K562 treated with DMSO at 1 percent for 48 hours (cell line): Measurements from ENCODE around the gene LRRN4CL. TPM values are rescaled to one million over a fixed set of nuclear protein-coding genes. Genes with fewer than 3 reads are reported as not detected.

Experiments
- total RNA-seq: library from RNA; unstranded; fragments of 300-600 nt; gene quantifications from 2 replicates; pipeline ENCODE4 v1.2.3, GENCODE V29; 2022; ENCODE audit warnings: low replicate concordance; ENCODE audit errors: extremely low read depth

LRRN4CL gene
- not detected in 2 replicates for total RNA-seq

DNA sequence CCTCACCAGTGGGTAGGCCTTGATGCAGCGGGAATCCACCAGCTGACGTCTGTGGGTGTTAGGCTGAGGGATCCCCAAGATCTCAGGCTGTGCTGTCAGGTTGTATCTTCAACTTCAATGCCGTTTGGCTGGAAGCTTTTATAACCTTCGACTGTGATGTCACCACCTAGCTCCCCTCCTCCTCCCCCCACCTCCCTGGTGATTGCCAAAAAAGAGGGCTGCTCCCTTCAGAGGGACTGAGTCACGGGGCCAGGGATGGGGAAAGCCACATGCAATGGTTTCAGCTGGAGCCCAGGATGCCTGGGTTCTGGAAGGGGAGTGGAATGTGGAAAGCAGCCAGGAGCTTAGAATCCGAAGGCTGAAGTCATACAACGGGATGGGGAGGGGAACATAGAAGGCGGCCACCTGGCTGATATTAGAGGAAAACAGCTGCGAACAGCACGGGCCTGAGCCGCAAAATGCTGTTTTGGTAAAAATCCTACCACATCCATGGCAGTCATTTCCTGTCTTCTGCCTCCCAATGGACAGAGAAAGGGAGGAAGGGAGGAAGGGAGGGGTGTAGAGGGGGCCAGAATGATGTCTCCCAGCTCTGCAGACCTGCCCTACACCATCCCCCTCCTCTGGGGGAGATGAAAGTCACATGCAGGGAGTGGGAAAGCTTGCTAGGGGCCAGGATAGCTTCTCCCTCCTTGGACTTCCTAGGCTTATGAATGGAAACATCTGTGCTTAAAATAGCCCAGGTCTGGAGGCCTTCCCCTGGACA, at the start of gene LRRN4CL:
TSS of gene LRRN4CL (minus strand) at position 110 of the 763 bp plus-strand sequence. CDS start 1,022 bp downstream, outside the sequence.

DNA sequence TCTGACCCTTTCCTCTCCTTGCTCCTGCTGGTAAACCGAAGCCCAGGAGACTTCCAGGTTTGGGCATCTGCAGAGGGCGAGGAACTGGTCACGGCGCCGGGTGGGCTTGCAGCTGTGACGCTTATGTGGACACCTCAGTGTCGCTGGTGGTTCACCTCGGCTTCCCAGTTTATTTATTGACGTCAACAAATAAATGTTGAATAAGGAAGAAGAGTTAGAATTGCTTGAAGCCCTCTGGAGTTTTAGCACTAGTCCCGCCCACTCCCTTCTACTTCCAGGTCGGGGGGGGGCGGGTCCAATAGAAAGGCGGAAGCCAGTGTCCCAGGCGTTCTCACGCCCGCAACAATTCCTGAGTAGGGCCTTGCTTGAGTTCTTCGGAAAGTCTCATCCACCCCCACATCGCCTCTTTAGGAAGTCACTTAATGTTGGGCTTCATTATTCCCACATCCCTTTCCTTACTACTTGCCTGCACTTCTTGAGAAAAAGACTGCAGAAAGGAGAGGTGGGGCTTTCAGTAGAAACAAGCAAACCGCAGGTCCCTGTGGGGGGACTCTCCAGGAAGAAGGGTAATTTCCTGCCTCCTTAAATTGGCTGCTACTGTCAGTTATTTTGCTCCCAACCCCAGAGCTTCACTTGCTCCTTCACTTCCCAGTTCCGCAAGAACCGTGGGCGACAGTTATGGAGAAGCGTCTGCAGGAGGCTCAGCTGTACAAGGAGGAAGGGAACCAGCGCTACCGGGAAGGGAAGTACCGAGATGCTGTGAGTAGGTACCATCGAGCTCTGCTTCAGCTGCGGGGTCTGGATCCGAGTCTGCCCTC, 39.0 kb upstream of the LRRN4CL start, which contains the start of gene TTC9C:
TSS of gene TTC9C (plus strand) at position 316 of the 818 bp plus-strand sequence. CDS start at position 679, 363 bp downstream.

GRCh38 chr11:62727165-62727871, 38.0 kb upstream of the LRRN4CL start, which contains the start of gene HNRNPUL2:
TSS of gene HNRNPUL2 (minus strand) at chr11:62727457. CDS start at chr11:62727156, 301 bp downstream.

GRCh38 chr11:62707277-62707861, 18.0 kb upstream of the LRRN4CL start, which contains the start of the genes BSCL2 and GNG3:
TSS of gene BSCL2 (minus strand) at chr11:62707424. CDS start at chr11:62707195, 229 bp downstream.
TSS of gene GNG3 (plus strand) at chr11:62707676. CDS start at chr11:62708296, 620 bp downstream.

DNA sequence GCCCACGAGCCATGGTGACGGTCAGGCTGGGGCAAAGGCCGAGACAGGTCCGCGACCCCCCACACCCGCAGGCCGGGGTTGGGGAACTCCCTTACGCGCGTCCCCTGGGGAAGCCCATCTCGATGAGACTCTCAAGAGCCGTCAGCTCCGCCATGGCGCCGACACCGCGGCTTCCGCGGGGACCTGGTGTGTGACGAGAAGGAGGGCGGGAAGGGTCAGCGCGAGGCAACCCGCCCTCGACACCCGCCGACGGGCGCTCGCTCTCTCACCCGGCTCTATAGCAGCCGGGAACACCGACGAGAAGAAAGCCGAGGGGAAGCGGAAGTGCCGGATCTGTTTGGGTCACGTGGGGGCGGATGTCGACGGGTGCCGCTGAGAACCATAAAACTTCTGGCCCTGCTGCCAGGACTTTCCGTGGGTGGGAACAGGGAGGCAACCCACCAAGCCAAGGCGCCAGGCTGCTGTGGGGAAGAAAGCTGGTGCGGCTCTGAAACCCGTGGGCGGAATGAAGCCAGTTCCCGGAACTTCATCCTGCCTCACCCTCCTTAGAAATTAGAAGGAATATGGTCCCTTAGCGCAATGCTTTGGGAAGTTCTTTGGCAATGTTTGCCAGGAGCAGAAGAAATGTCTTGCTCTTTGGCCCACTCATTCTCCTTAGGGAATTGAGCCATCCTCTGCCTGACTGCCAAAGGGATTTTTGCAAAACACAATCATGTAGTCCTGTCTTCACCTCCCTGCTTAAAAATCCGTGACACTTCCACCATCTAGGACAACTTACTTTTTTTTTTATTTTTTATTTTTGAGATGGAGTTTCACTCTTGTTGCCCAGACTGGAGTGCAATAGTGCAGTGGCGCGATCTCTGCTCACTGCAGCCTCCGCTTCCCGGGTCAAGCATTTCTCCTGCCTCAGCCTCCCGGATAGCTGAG, 10.3 kb downstream of the LRRN4CL start, which contains the start of gene UBXN1:
TSS of gene UBXN1 (minus strand) at position 304 of the 927 bp plus-strand sequence. CDS start at position 154, 150 bp downstream.

GRCh38 chr11:62671608-62672389, 17.5 kb downstream of the LRRN4CL start, which contains the start of the genes LBHD1 and UQCC3:
TSS of gene LBHD1 (minus strand) at chr11:62672267. CDS start at chr11:62670031, 2,236 bp downstream.
TSS of gene UQCC3 (plus strand) at chr11:62671673. CDS start at chr11:62671746, 73 bp downstream.

GRCh38 chr11:62665075-62665598, 24.2 kb downstream of the LRRN4CL start, which contains the start of the genes C11orf98 and CSKMT:
TSS of gene C11orf98 (minus strand) at chr11:62665210. CDS start at chr11:62665169, 41 bp downstream.
TSS of gene CSKMT (plus strand) at chr11:62665312. CDS start at chr11:62665880, 568 bp downstream.

GRCh38 chr11:62645946-62646824, 43.1 kb downstream of the LRRN4CL start, which contains the start of gene GANAB:
TSS of gene GANAB (minus strand) at chr11:62646613. CDS start at chr11:62646599, 14 bp downstream.

Other genes with a start within 250 kb of the LRRN4CL start
- gene AHNAK, start 142.7 kb downstream of the LRRN4CL start, total RNA-seq: not detected in 2 replicates
- 2,176 and 4,535 TPM in 2 replicates for gene EEF1G, start 115.6 kb downstream of the LRRN4CL start, total RNA-seq
- not detected in 2 replicates for gene TUT1, start 98.0 kb downstream of the LRRN4CL start, total RNA-seq
- gene MTA2, start 87.7 kb downstream of the LRRN4CL start, total RNA-seq: not detected in 2 replicates
- gene EML3, start 76.8 kb downstream of the LRRN4CL start, total RNA-seq: not detected in 2 replicates
- not detected in 2 replicates for gene ROM1, start 76.3 kb downstream of the LRRN4CL start, total RNA-seq
- not detected in 2 replicates for gene B3GAT3, start 67.5 kb downstream of the LRRN4CL start, total RNA-seq
- 252 TPM in 1 of 2 replicates, not detected in the other for gene GANAB, start 42.9 kb downstream of the LRRN4CL start, total RNA-seq
- not detected in 2 replicates for gene INTS5, start 36.2 kb downstream of the LRRN4CL start, total RNA-seq
- not detected in 2 replicates for gene C11orf98, start 24.3 kb downstream of the LRRN4CL start, total RNA-seq
- gene CSKMT, start 24.2 kb downstream of the LRRN4CL start, total RNA-seq: not detected in 2 replicates
- gene UQCC3, start 17.9 kb downstream of the LRRN4CL start, total RNA-seq: not detected in 2 replicates
- not detected in 2 replicates for gene LBHD1, start 17.3 kb downstream of the LRRN4CL start, total RNA-seq
- gene UBXN1, start 10.5 kb downstream of the LRRN4CL start, total RNA-seq: 582 TPM in 1 of 2 replicates, not detected in the other
- not detected in 2 replicates for gene BSCL2, start 17.9 kb upstream of the LRRN4CL start, total RNA-seq
- gene GNG3, start 18.1 kb upstream of the LRRN4CL start, total RNA-seq: not detected in 2 replicates
- gene HNRNPUL2, start 37.9 kb upstream of the LRRN4CL start, total RNA-seq: not detected in 2 replicates
- not detected in 2 replicates for gene TTC9C, start 39.0 kb upstream of the LRRN4CL start, total RNA-seq
- gene ZBTB3, start 64.6 kb upstream of the LRRN4CL start, total RNA-seq: not detected in 2 replicates
- gene POLR2G, start 72.0 kb upstream of the LRRN4CL start, total RNA-seq: not detected in 2 replicates
- not detected in 2 replicates for gene TAF6L, start 81.9 kb upstream of the LRRN4CL start, total RNA-seq
- gene TMEM179B, start 97.9 kb upstream of the LRRN4CL start, total RNA-seq: not detected in 2 replicates
- not detected in 2 replicates for gene TMEM223, start 102.5 kb upstream of the LRRN4CL start, total RNA-seq
- not detected in 2 replicates for gene NXF1, start 115.9 kb upstream of the LRRN4CL start, total RNA-seq
- 493 TPM in 1 of 2 replicates, not detected in the other for gene STX5, start 142.5 kb upstream of the LRRN4CL start, total RNA-seq
- gene TEX54, start 143.3 kb upstream of the LRRN4CL start, total RNA-seq: not detected in 2 replicates
- not detected in 2 replicates for gene WDR74, start 150.1 kb upstream of the LRRN4CL start, total RNA-seq
- 454 and 648 TPM in 2 replicates for gene SLC3A2, start 191.4 kb upstream of the LRRN4CL start, total RNA-seq
- not detected in 2 replicates for gene CHRM1, start 231.8 kb upstream of the LRRN4CL start, total RNA-seq